ENCODE data around the gene RASGEF1C.

RASGEF1C gene

DNA sequence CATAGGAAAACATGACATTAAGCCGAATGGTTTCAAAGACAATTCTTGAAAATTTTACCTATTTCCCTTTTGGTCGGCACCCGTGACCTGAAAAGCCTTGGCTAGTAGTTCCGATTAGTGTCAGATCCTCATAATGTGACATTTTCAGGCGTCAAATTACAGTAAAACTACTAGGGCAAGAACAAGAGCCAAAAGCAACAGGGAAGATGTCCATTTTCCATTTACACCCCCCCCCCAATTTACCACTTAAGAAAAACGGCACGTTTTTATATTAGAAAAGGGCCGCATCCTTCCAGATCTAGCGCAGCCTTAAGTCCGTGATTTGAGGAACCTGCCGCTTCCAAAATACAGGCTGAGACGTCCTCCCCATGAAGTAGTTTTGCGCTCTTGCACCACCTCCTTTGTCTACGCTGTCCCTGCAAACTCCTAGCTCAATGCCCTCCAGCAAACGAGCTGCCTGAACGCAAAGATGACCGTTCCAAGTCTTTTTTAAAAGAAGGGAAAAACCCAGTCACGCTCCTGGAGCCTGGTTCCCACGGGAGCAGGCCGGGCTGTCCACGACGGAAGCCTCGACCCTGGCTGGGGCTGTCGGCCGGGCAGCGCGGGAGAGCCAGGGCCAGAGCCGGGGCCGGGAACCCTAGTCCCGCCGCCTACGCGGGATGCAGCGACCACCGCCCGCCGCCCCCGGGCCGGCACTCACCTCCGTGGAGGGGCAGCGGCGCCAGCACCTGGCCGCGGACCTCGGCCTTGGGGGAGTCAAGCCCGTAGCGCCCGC lies 138.1 kb downstream of the RASGEF1C start:
- DNase-seq (ENCODE audit: low spot score), result peak; percentile 81
- no peak for TF ChIP-seq CTCF (IDR thresholded peaks at IDR 0.05)
- peak overlapping the region; percentile 90 to 99 for H3K27ac ChIP-seq
- peak overlapping the region; percentile 99 for H3K4me3 ChIP-seq

GRCh38 chr5:180069589-180070247 lies 139.3 kb downstream of the RASGEF1C start:
- Histone ChIP-seq H3K4me3 (peak overlapping the region; percentile 99), H3K27ac (peak overlapping the region in 1 of 2 donors; percentile 99)
- no peak for DNase-seq (ENCODE audit: low spot score)
- no peak for TF ChIP-seq CTCF (IDR thresholded peaks at IDR 0.05)

DNA sequence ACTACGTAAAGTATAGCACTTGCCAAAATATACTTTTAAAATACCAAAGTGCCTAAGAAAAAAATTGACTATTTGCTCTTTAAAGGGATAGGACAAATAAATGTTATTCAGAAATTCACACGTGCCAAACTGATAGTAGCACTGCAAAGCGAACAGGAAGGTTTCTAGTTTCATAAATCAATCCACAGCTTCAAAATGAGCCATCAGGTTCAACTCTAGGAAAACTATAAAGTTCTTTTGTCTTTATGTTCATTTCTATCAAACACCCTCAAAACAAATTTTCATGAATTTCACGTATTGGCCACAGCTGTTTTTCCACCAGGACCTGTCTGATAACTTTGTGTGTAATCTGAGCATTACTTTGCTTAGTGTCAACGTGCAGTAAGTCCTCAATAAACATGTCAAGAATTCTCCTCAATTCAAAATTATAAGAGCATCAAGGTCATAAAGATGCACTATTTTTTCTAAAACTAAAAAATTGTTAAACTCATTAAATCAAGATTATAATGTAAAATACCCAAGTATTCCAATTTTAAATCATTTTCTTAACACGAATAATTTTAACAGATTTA lies 140.4 kb downstream of the RASGEF1C start:
- no peak overlapping the region for H3K4me3 ChIP-seq
- no peak overlapping the region for H3K27ac ChIP-seq

DNA sequence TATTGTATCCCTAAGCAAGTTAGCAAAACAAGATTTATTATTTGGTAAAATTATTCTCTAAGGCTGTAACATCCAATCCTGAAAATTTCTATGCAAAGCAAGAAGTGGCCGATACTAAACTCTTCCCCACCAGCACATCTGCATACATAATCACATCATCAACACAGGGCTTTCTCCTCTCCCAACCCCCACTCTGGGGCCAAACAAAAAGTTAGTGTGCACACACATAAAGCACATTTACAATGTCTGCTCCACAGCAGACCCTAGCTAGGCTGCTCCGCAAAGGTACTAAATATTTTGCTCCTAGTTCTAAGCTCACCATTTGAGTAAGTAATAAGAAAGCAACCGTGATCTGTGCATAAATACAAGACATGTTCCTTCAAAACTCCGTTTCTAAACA lies 141.0 kb downstream of the RASGEF1C start:
- no peak for DNase-seq (ENCODE audit: low spot score)
- TF ChIP-seq CTCF (IDR thresholded peaks at IDR 0.05), result no peak

More for the DNA sequence above, 140.4 kb downstream of the RASGEF1C start:
- no peak for TF ChIP-seq CTCF (IDR thresholded peaks at IDR 0.05)
- no peak for DNase-seq (ENCODE audit: low spot score)

DNA sequence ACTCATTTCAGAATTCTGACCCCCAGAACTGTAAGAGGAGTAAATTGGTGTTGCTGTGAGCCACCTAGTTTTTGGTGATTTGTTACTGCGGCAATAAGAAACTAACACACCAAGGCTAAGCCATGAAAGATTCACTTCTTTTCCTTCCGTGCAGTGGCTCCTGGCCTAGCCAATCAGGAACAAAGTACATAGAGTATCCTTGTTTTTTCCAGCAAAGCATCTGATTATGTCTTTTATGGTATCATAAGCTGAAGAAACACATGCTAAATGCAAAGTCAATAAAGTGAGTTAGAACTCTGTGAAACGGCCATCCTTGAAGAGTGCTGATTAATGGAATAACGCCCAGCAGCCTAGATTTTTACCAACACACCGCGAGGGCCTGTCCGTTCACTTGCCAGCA lies 148.8 kb downstream of the RASGEF1C start:
- no peak overlapping the region for H3K27ac ChIP-seq
- DNase-seq (ENCODE audit: low spot score), result no peak
- no peak for TF ChIP-seq CTCF (IDR thresholded peaks at IDR 0.05)
- no peak overlapping the region for H3K4me3 ChIP-seq

More for the DNA sequence above, 141.0 kb downstream of the RASGEF1C start:
- Histone ChIP-seq H3K4me3 (no peak overlapping the region), H3K27ac (no peak overlapping the region)

DNA sequence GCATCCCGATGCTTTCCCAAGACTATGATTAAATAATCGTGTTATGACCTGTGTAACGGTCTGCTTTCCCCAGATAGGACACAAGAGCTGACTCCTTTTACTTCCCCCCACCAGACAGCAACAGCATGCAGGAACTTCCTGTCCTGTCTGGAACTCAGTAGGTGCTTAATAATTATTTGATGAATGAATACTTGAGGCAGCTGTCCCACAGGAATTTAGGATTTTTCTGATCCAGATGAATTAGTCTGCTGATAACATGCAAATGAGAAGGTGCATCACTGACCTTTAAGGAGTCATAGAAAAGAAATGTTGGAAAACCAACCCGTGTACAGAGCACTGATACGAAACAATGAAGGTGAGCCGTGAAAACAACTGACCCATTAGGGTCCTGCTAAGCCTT lies 149.7 kb downstream of the RASGEF1C start:
- no peak overlapping the region for H3K4me3 ChIP-seq
- DNase-seq (ENCODE audit: low spot score), result no peak
- H3K27ac ChIP-seq, result no peak overlapping the region
- no peak for TF ChIP-seq CTCF (IDR thresholded peaks at IDR 0.05)
